H9 (cell line): Measurements from ENCODE around the gene ZFP14. TPM values are rescaled to one million over a fixed set of nuclear protein-coding genes. Genes with fewer than 3 reads are reported as not detected.
"Not testable (repeated sequence)": the region's sequence is repeated elsewhere in the genome, so short reads cannot be mapped to it uniquely, and the experiment has no call there.

Source experiments
- DNase-seq: peaks from one replicate; pipeline ENCODE4 v3.0.0-alpha.2; 2017
- H2AFZ ChIP-seq: one replicate; pipeline ENCODE4 v1.6.1; 2013; ENCODE audit warnings: mild to moderate bottlenecking, low read length, control low read depth, moderate library complexity
- H2AK5ac ChIP-seq: 2 replicates; pipeline ENCODE4 v1.6.1; 2013; ENCODE audit warnings: low read length, control low read depth, mixed read lengths; ENCODE audit not compliant: insufficient read length
- H2BK120ac ChIP-seq: one replicate; pipeline ENCODE4 v1.6.1; 2013; ENCODE audit warnings: low read depth, mild to moderate bottlenecking, low read length, control low read depth, inconsistent platforms; ENCODE audit not compliant: poor library complexity, severe bottlenecking
- H2BK12ac ChIP-seq: 2 replicates; pipeline ENCODE4 v1.6.1; 2013; ENCODE audit warnings: low read length, control low read depth, mixed read lengths, low read depth; ENCODE audit not compliant: insufficient read length
- H2BK15ac ChIP-seq: 2 replicates; pipeline ENCODE4 v1.6.1; 2013; ENCODE audit warnings: low read depth, low read length, control low read depth
- H2BK20ac ChIP-seq: one replicate; pipeline ENCODE4 v1.6.1; 2013; ENCODE audit warnings: low read depth, mild to moderate bottlenecking, low read length, control low read depth, inconsistent platforms; ENCODE audit not compliant: poor library complexity, severe bottlenecking
- H2BK5ac ChIP-seq: 2 replicates; pipeline ENCODE4 v1.6.1; 2013; ENCODE audit warnings: low read length, control low read depth, mixed read lengths; ENCODE audit not compliant: insufficient read length
- H3K14ac ChIP-seq: 2 replicates; pipeline ENCODE4 v1.6.1; 2013; ENCODE audit warnings: low read length, control low read depth; ENCODE audit not compliant: insufficient read depth
- H3K18ac ChIP-seq: 2 replicates; pipeline ENCODE4 v1.6.1; 2013; ENCODE audit warnings: low read depth, mild to moderate bottlenecking, mixed read lengths, low read length, control low read depth; ENCODE audit not compliant: insufficient read length
- H3K23ac ChIP-seq: 2 replicates; pipeline ENCODE4 v1.6.1; 2013; ENCODE audit warnings: low read length, control low read depth, mixed read lengths, low read depth; ENCODE audit not compliant: insufficient read length
- H3K23me2 ChIP-seq: 2 replicates; pipeline ENCODE4 v1.6.1; 2013; ENCODE audit warnings: low read depth, mild to moderate bottlenecking, mixed read lengths, low read length, control low read depth; ENCODE audit not compliant: insufficient read length, poor library complexity, severe bottlenecking
- H3K27ac ChIP-seq: 2 replicates; pipeline ENCODE4 v1.5.1; 2013; ENCODE audit warnings: low read length, control low read depth, mixed read lengths, low read depth; ENCODE audit not compliant: insufficient read length
- H3K27me3 ChIP-seq: 2 replicates; pipeline ENCODE4 v1.6.1; 2013; ENCODE audit warnings: low read length, control low read depth, inconsistent platforms; ENCODE audit not compliant: insufficient read depth
- H3K4ac ChIP-seq: 2 replicates; pipeline ENCODE4 v1.6.1; 2013; ENCODE audit warnings: low read depth, mild to moderate bottlenecking, control low read depth, inconsistent platforms, low read length, moderate library complexity
- H3K4me1 ChIP-seq: 2 replicates; pipeline ENCODE4 v1.6.1; 2013; ENCODE audit warnings: low read length, control low read depth, inconsistent platforms; ENCODE audit not compliant: insufficient read depth
- H3K4me2 ChIP-seq: 2 replicates; pipeline ENCODE4 v1.6.1; 2013; ENCODE audit warnings: low read length, control low read depth, mixed read lengths; ENCODE audit not compliant: insufficient read length, insufficient read depth
- H3K56ac ChIP-seq: 2 replicates; pipeline ENCODE4 v1.6.1; 2013; ENCODE audit warnings: low read depth, mild to moderate bottlenecking, mixed read lengths, low read length, control low read depth; ENCODE audit not compliant: insufficient read length
- H3K79me1 ChIP-seq: 2 replicates; pipeline ENCODE4 v1.6.1; 2013; ENCODE audit warnings: low read depth, mild to moderate bottlenecking, moderate library complexity, low read length, control low read depth, inconsistent platforms; ENCODE audit not compliant: insufficient read depth, poor library complexity, severe bottlenecking
- H3K79me2 ChIP-seq: 2 replicates; pipeline ENCODE4 v1.6.1; 2013; ENCODE audit warnings: low read length, control low read depth, inconsistent platforms; ENCODE audit not compliant: insufficient read depth
- H3K9ac ChIP-seq: 2 replicates; pipeline ENCODE4 v1.6.1; 2013; ENCODE audit warnings: low read length, control low read depth, mixed read lengths; ENCODE audit not compliant: insufficient read length; ENCODE audit errors: extremely low read depth
- H3K9me3 ChIP-seq: one replicate; pipeline ENCODE4 v1.6.1; 2013; ENCODE audit warnings: low read depth, low read length, inconsistent platforms; ENCODE audit not compliant: control insufficient read depth
- H3T11ph ChIP-seq: one replicate; pipeline ENCODE4 v1.6.1; 2013; ENCODE audit warnings: mild to moderate bottlenecking, low read length, control low read depth, inconsistent platforms
- H4K20me1 ChIP-seq: one replicate; pipeline ENCODE4 v1.6.1; 2013; ENCODE audit not compliant: control insufficient read depth, insufficient read length, insufficient read depth
- H4K5ac ChIP-seq: 2 replicates; pipeline ENCODE4 v1.6.1; 2013; ENCODE audit warnings: low read depth, mild to moderate bottlenecking, mixed read lengths, low read length, control low read depth; ENCODE audit not compliant: insufficient read length
- H4K8ac ChIP-seq: replicated peaks from 2 replicates; pipeline ENCODE4 v1.6.1; 2013; ENCODE audit warnings: low read length, control low read depth, mixed read lengths, low read depth; ENCODE audit not compliant: insufficient read length
- H4K91ac ChIP-seq: 2 replicates; pipeline ENCODE4 v1.6.1; 2013; ENCODE audit warnings: low read depth, mild to moderate bottlenecking, moderate library complexity, mixed read lengths, low read length, control low read depth; ENCODE audit not compliant: insufficient read length
- H3K27ac Mint-ChIP-seq, 3 experiments: 2 replicates in 2 of 3; 3 replicates in 1 of 3; pipeline ENCODE4 v1.8.0; 2020 to 2021; ENCODE audit warnings: mixed read lengths in 3 of 3, mild to moderate bottlenecking in 1 of 3, moderate library complexity in 1 of 3
- H3K27me3 Mint-ChIP-seq: 2 replicates; pipeline ENCODE4 v1.8.0; 2021; ENCODE audit warnings: low read depth, mild to moderate bottlenecking, moderate library complexity, mixed read lengths
- H3K36me3 Mint-ChIP-seq, 3 experiments: 2 replicates in 2 of 3; 3 replicates in 1 of 3; pipeline ENCODE4 v1.8.0; 2020 to 2021; ENCODE audit warnings: low read depth in 3 of 3, mixed read lengths in 3 of 3; ENCODE audit not compliant: insufficient read depth in 1 of 3
- H3K4me1 Mint-ChIP-seq, 2 experiments: 2 replicates each; pipeline ENCODE4 v1.8.0; 2020; ENCODE audit warnings: mixed read lengths in 2 of 2
- H3K4me3 Mint-ChIP-seq, 2 experiments: 2 replicates in 1 of 2; 3 replicates in 1 of 2; pipeline ENCODE4 v1.8.0; 2020 to 2021; ENCODE audit warnings: mild to moderate bottlenecking in 2 of 2, mixed read lengths in 2 of 2, moderate library complexity in 1 of 2
- H3K9me3 Mint-ChIP-seq, 2 experiments: 2 replicates in 1 of 2; 3 replicates in 1 of 2; pipeline ENCODE4 v1.8.0; 2020; ENCODE audit warnings: mild to moderate bottlenecking in 2 of 2, mixed read lengths in 2 of 2, moderate library complexity in 1 of 2
- WGBS: extraction: QIAGEN DNeasy Blood & Tissue Kit; methylation state at CpG from one replicate; pipeline ENCODE4 v1.1.7; 2013; ENCODE audit warnings: missing lambda C conversion rate, low lambda C conversion rate, mixed read lengths; ENCODE audit not compliant: insufficient read length; ENCODE audit errors: extremely low coverage; 5-methylcytosine and 5-hydroxymethylcytosine counted together
- total RNA-seq: library from RNA; stranded (reverse); gene quantifications from 2 replicates; pipeline ENCODE4 v1.2.1, GENCODE V29; 2021

The ZFP14 gene
- total RNA-seq, 1 experiment from 2014 or later = 4.5 TPM

DNA sequence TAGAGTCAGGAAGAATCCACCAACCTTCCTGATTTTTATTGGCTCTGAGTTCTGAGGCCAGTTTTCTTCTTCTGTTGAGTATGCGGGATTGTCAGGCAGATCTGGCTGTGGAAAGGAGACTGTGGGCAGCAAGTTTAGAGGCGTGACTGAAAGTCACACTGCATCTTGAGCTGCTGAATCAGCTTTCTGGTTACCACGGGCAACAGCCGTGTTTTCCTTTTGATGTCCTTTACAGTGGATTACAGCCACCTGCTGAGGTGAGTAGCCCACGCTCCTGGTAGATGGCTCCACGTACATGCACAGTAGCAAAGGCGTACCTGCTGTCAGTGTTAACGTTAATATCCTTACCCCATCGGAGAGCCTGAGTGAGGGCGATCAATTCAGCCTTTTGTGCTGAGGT is 52.4 kb downstream of the ZFP14 start:
- H3K4ac ChIP-seq, H3K23ac ChIP-seq: not testable (repeated sequence)

GRCh38 chr19:36315164-36315563 is 63.8 kb downstream of the ZFP14 start:
- not testable (repeated sequence) for H2BK12ac ChIP-seq, H3K4me1 ChIP-seq, H3K4me2 ChIP-seq, H2BK20ac ChIP-seq, H4K8ac ChIP-seq, H2BK15ac ChIP-seq, H3K9me3 Mint-ChIP-seq, H3K23me2 ChIP-seq, H3T11ph ChIP-seq, H4K91ac ChIP-seq, H4K5ac ChIP-seq, H3K79me1 ChIP-seq, H4K20me1 ChIP-seq, H3K79me2 ChIP-seq, H3K27me3 ChIP-seq, H3K4ac ChIP-seq, H3K56ac ChIP-seq, H2AFZ ChIP-seq, H3K23ac ChIP-seq, H3K18ac ChIP-seq, H3K27me3 Mint-ChIP-seq, H2BK120ac ChIP-seq, H2AK5ac ChIP-seq, H3K4me1 Mint-ChIP-seq, H3K4me3 Mint-ChIP-seq, DNase-seq, H3K27ac ChIP-seq, H3K14ac ChIP-seq, H3K9me3 ChIP-seq, H2BK5ac ChIP-seq, H3K27ac Mint-ChIP-seq, H3K9ac ChIP-seq
- peaks cover 31 to 55% (median 47%) of the 10 kb centered on the region in 3 experiments for H3K36me3 Mint-ChIP-seq
- no CpG with 5 or more reads among the region's 1 CpG for WGBS

More for the DNA sequence above, 52.4 kb downstream of the ZFP14 start:
- Mint-ChIP-seq H3K27ac (peak overlapping the region; percentile 48 to 58 (median 49); a peak in 4 of 7 replicates), H3K4me1 (peaks cover 15 to 26% of the 10 kb centered on the region in 2 experiments), H3K36me3 (peaks cover 73 to 88% (median 86%) of the 10 kb centered on the region in 3 experiments)
- not testable (repeated sequence) for H3K27ac ChIP-seq, H2BK12ac ChIP-seq, H3K56ac ChIP-seq, H3K4me1 ChIP-seq, H3K9me3 ChIP-seq, H2BK15ac ChIP-seq, H3K4me3 Mint-ChIP-seq, H2BK5ac ChIP-seq, H2BK120ac ChIP-seq, DNase-seq, H3K14ac ChIP-seq, H3K9ac ChIP-seq, H3K23me2 ChIP-seq, H3K4me2 ChIP-seq, H2BK20ac ChIP-seq, H3K27me3 ChIP-seq, H4K5ac ChIP-seq, H3T11ph ChIP-seq, H2AFZ ChIP-seq, H3K27me3 Mint-ChIP-seq, H2AK5ac ChIP-seq, H4K20me1 ChIP-seq, H3K9me3 Mint-ChIP-seq, H3K79me1 ChIP-seq, H3K18ac ChIP-seq, H4K91ac ChIP-seq, H4K8ac ChIP-seq
- peaks cover 18% of the 10 kb centered on the region; the same call in 1 of the 2 replicates for H3K79me2 ChIP-seq
- WGBS = no CpG with 5 or more reads among the region's 10 CpGs
